Measurements from ENCODE around the gene IL21R.

The IL21R gene

GRCh38 chr16:27401768-27402568, at the start of gene IL21R:
Gene IL21R, plus strand, starts transcription at chr16:27402174. Its CDS starts 27,898 bp downstream, at chr16:27430072.
- DNase-seq (ENCODE audit: low read depth) = peak; percentile 88

GRCh38 chr16:27353853-27354252, 48.1 kb upstream of the IL21R start:
- no peak for DNase-seq (ENCODE audit: low read depth)

GRCh38 chr16:27355610-27356009, 46.4 kb upstream of the IL21R start:
- DNase-seq (ENCODE audit: low read depth) = no peak

GRCh38 chr16:27356794-27357193, 45.2 kb upstream of the IL21R start:
- DNase-seq (ENCODE audit: low read depth) = no peak

GRCh38 chr16:27359051-27359450, 42.9 kb upstream of the IL21R start:
- DNase-seq (ENCODE audit: low read depth) = no peak

GRCh38 chr16:27359615-27360014, 42.4 kb upstream of the IL21R start:
- DNase-seq (ENCODE audit: low read depth) = no peak

GRCh38 chr16:27361987-27362386, 40.0 kb upstream of the IL21R start:
- no peak for DNase-seq (ENCODE audit: low read depth)

- no peak for DNase-seq (ENCODE audit: low read depth)
These were observed 39.3 kb upstream of the IL21R start for GRCh38 chr16:27362570-27363245.

GRCh38 chr16:27363246-27363632, 38.7 kb upstream of the IL21R start:
- no peak for DNase-seq (ENCODE audit: low read depth)

- no peak for DNase-seq (ENCODE audit: low read depth)
These were observed 38.2 kb upstream of the IL21R start for GRCh38 chr16:27363797-27364196.

- no peak for DNase-seq (ENCODE audit: low read depth)
These were observed 37.4 kb upstream of the IL21R start for GRCh38 chr16:27364493-27365141.

- no peak for DNase-seq (ENCODE audit: low read depth)
These were observed 36.6 kb upstream of the IL21R start for GRCh38 chr16:27365142-27366089.

GRCh38 chr16:27366687-27367460, 35.1 kb upstream of the IL21R start:
- DNase-seq (ENCODE audit: low read depth) = peak; percentile 34

- peak; percentile 79 for DNase-seq (ENCODE audit: low read depth)
These were observed 34.3 kb upstream of the IL21R start for GRCh38 chr16:27367461-27368357.

- no peak for DNase-seq (ENCODE audit: low read depth)
These were observed 33.6 kb upstream of the IL21R start for GRCh38 chr16:27368358-27368722.

- no peak for DNase-seq (ENCODE audit: low read depth)
These were observed 32.2 kb upstream of the IL21R start for GRCh38 chr16:27369806-27370205.

- no peak for DNase-seq (ENCODE audit: low read depth)
These were observed 31.7 kb upstream of the IL21R start for GRCh38 chr16:27370318-27370717.

- no peak for DNase-seq (ENCODE audit: low read depth)
These were observed 28.7 kb upstream of the IL21R start for GRCh38 chr16:27373312-27373711.

GRCh38 chr16:27374221-27374803, 27.7 kb upstream of the IL21R start:
- no peak for DNase-seq (ENCODE audit: low read depth)
